PFSK-1 (cell line): ENCODE results near the gene IFIT3.

Source experiments
- POLR2AphosphoS5 ChIP-seq: IDR thresholded peaks from 2 replicates; pipeline ENCODE4 v1.6.1; 2012; ENCODE audit warnings: low read depth, mild to moderate bottlenecking, control low read depth, low read length, moderate library complexity
- TAF1 ChIP-seq: IDR thresholded peaks from 2 replicates; pipeline ENCODE4 v1.6.1; 2012; ENCODE audit warnings: low read length, control low read depth, borderline replicate concordance; ENCODE audit not compliant: insufficient read depth

DNA sequence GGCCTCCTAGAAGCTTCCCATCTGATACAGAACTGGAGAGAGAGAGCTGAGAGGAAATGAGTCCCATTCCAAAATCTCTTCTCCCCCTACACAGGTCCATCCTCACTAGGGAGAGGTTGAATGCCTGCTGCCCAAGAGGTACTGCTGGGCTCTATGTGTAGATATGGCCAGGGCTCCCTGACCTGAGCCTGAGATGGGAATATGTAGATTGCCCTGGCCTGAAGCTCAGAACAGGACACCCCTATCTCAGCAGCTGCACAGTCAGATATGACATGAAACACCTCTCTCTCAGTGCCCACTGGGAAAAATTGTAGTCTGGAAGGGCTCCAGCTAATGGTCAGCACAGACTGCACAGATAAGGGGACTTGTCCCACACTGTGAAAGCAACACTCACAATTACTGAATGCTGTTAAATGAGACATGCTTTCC lies 46.9 kb downstream of the IFIT3 start:
- TF ChIP-seq POLR2AphosphoS5 = no peak
- no peak for TF ChIP-seq TAF1
